ENCODE results near the gene FAM131A. TPM values are rescaled to one million over a fixed set of nuclear protein-coding genes. Genes with fewer than 3 reads are reported as not detected.

Gene FAM131A
- total RNA-seq, 1 experiment from 2014 or later, result 15.1 TPM

DNA sequence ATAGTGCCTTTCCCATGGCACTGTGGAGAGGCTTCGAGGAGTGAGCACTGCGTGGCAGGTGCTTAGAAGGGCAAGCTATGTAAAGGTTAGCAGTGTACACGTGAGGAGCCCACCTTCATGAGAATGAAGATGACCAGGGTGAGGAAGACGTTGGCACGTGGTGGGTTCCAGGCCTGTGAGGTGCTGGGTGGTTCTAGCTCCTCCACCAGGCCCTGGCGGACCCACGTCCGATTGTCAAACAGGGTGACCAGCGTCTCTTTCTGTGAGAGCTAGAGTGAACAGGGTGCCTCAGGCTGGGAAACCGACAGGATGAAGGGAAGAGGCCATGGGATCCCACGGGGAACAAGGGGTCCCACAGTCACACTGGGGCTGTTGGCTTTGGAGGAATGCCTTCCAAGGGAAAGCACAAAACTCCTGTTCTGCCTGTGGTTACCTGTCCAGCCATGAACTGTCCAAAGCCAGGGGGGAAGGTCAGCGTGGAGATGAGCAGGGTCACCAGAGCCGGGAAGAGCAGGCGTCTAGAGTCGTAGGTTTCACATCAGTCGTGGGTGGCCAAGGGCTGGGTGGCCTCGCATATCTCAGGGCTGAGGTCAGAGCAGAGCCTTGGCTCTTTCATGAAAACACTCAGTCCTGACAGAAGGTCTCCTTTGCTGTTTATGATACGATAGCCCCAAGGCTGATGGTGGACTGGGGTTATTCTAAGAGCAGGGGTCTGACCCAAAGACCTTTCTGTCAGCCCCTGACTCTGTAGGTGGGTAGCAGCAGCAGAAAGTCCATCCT lies 18.1 kb downstream of the FAM131A start:
- ChIA-PET POLR2A (ENCODE audit: low non-redundant PET) (no interaction called here), CTCF (interaction anchor here (0.7 kb wide), 1 partner anchor 158 kb away, joined by 3 read pairs; no protein-coding TSS in a partner anchor)
- Histone ChIP-seq H3K9me3 (ENCODE audit: low read depth, low read length, poor library complexity, severe bottlenecking) (no peaks in the 10 kb centered on the region), H3K36me3 (ENCODE audit: insufficient read depth, low read length, poor library complexity, severe bottlenecking) (peaks cover 5% of the 10 kb centered on the region), H3K4me1 (ENCODE audit: insufficient read depth, low read length, poor library complexity, severe bottlenecking) (peaks cover 4% of the 10 kb centered on the region), H3K4me3 (ENCODE audit: low read depth, low read length, poor library complexity, severe bottlenecking) (no peak overlapping the region), H3K27me3 (replicated peaks; ENCODE audit: insufficient read depth, low read depth, low read length, poor library complexity) (no peaks in the 10 kb centered on the region), H3K27ac (ENCODE audit: low read depth, low read length, poor library complexity, severe bottlenecking) (no peak overlapping the region)
- BruUV-seq (replicated peaks), result no TSS peak
- TF ChIP-seq EZH2 (IDR thresholded peaks at IDR 0.05; ENCODE audit: borderline replicate concordance, low read depth, low read length, poor library complexity, severe bottlenecking), result no peak
- TF ChIP-seq, protein P1, sequence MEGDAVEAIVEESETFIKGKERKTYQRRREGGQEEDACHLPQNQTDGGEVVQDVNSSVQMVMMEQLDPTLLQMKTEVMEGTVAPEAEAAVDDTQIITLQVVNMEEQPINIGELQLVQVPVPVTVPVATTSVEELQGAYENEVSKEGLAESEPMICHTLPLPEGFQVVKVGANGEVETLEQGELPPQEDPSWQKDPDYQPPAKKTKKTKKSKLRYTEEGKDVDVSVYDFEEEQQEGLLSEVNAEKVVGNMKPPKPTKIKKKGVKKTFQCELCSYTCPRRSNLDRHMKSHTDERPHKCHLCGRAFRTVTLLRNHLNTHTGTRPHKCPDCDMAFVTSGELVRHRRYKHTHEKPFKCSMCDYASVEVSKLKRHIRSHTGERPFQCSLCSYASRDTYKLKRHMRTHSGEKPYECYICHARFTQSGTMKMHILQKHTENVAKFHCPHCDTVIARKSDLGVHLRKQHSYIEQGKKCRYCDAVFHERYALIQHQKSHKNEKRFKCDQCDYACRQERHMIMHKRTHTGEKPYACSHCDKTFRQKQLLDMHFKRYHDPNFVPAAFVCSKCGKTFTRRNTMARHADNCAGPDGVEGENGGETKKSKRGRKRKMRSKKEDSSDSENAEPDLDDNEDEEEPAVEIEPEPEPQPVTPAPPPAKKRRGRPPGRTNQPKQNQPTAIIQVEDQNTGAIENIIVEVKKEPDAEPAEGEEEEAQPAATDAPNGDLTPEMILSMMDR (conservative IDR thresholded peaks at IDR 0.05; ENCODE audit: low read depth, low read length), result no peak
- intact Hi-C loops (cut with micrococcal nuclease; ENCODE audit: unreplicated experiment), result no loop called here
- no peak for DNase-seq (ENCODE audit: low spot score)

DNA sequence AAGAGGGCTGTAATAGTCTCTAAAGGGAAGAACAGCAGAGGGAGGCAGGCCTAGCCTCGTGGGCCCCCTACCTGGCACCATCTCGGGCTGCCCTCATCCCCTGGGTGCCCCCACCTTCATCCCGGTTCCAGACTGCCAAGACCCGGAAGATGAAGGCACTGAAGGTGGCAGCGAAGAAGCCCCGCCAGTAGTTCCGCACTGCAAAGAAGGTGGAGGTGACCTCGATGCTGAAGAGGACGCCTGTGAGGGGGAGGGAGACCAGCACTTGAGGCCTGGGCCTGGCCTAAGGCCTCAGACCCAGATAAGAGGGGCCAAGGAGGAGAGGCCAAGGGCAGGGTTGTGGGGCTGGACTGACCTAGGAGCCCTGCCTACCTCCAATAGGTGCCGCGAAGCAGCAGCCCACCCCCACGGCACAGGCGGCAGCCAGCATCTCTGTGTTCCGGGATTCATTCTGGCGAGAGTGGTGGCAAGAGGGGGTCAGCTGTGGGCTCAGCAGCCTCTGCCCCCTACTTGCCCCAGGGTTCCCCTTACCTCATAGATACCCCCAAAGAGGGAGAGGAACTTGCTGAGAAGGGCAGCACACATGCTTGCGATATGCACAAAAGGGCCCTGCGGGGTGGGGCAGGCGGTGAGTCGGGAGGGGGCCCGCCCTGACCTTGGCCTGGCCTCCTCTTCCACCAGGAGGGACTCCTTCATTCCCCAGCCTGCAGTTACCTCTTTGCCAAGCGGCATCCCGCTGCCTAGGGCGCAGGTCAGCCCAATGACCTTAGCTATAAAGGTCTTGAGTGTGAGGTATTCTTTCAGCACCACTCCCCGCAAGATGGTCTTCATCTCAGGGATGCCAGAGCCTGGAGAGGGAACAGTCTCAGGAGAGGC lies 20.1 kb downstream of the FAM131A start:
- no TSS peak for BruUV-seq (replicated peaks)
- ChIA-PET CTCF (interaction anchor here (0.6 kb wide), 1 partner anchor 462 kb away, joined by 7 read pairs; no protein-coding TSS in a partner anchor), POLR2A (ENCODE audit: low non-redundant PET) (no interaction called here)
- peaks cover 11% of the 10 kb centered on the region for H3K4me1 ChIP-seq (ENCODE audit: insufficient read depth, low read length, poor library complexity, severe bottlenecking)
- H3K27ac ChIP-seq (ENCODE audit: low read depth, low read length, poor library complexity, severe bottlenecking), result no peak overlapping the region
- DNase-seq (ENCODE audit: low spot score), result no peak
- intact Hi-C loops (cut with micrococcal nuclease; ENCODE audit: unreplicated experiment), result no loop called here
- no peaks in the 10 kb centered on the region for H3K9me3 ChIP-seq (ENCODE audit: low read depth, low read length, poor library complexity, severe bottlenecking)
- no peak for TF ChIP-seq EZH2 (IDR thresholded peaks at IDR 0.05; ENCODE audit: borderline replicate concordance, low read depth, low read length, poor library complexity, severe bottlenecking)
- TF ChIP-seq, protein P1 (conservative IDR thresholded peaks at IDR 0.05; ENCODE audit: low read depth, low read length), result no peak
- H3K36me3 ChIP-seq (ENCODE audit: insufficient read depth, low read length, poor library complexity, severe bottlenecking), result peaks cover under 1% of the 10 kb centered on the region
- H3K4me3 ChIP-seq (ENCODE audit: low read depth, low read length, poor library complexity, severe bottlenecking), result no peak overlapping the region
- H3K27me3 ChIP-seq (replicated peaks; ENCODE audit: insufficient read depth, low read depth, low read length, poor library complexity), result no peaks in the 10 kb centered on the region

DNA sequence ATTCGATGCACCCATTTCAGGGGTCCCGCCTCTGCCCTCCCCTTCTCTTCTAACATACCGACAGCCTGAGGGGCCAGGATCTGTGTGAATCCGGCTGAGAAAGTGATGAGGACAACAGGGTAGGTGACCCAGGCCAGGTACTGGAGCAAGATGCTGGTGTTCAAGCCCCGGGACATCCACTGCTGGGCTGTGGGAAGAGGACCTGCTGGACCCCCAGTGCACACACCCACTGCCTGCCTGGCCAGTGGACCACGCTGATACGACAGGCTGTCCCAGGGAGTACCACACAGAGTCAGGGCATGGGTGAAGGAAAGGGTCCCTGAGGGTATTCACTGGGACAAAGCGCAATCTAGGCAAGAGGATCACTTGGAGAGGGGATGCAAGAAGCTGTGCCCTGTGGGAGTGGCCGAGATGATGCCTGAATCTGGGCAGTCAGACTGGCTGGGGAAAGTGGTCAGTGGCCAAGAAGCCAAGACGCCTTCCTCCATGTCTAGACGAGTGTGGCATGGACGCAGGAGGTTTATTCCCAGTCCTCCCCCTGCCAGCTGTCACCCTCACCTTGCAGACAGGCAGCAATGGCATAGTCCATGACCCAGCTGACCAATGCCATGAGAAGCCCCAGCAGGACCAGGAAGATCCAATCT lies 20.8 kb downstream of the FAM131A start:
- no peak for DNase-seq (ENCODE audit: low spot score)
- BruUV-seq (replicated peaks), result no TSS peak
- POLR2A ChIA-PET (ENCODE audit: low non-redundant PET), result no interaction called here
- CTCF ChIA-PET, result no interaction called here
- TF ChIP-seq, protein P1 (conservative IDR thresholded peaks at IDR 0.05; ENCODE audit: low read depth, low read length), result no peak
- TF ChIP-seq EZH2 (IDR thresholded peaks at IDR 0.05; ENCODE audit: borderline replicate concordance, low read depth, low read length, poor library complexity, severe bottlenecking), result no peak
- H3K4me1 ChIP-seq (ENCODE audit: insufficient read depth, low read length, poor library complexity, severe bottlenecking), result peaks cover 11% of the 10 kb centered on the region
- no peak overlapping the region for H3K27ac ChIP-seq (ENCODE audit: low read depth, low read length, poor library complexity, severe bottlenecking)
- no peaks in the 10 kb centered on the region for H3K27me3 ChIP-seq (replicated peaks; ENCODE audit: insufficient read depth, low read depth, low read length, poor library complexity)
- H3K4me3 ChIP-seq (ENCODE audit: low read depth, low read length, poor library complexity, severe bottlenecking), result no peak overlapping the region
- no peaks in the 10 kb centered on the region for H3K36me3 ChIP-seq (ENCODE audit: insufficient read depth, low read length, poor library complexity, severe bottlenecking)
- intact Hi-C loops (cut with micrococcal nuclease; ENCODE audit: unreplicated experiment), result no loop called here
- H3K9me3 ChIP-seq (ENCODE audit: low read depth, low read length, poor library complexity, severe bottlenecking), result no peaks in the 10 kb centered on the region
